K562 (cell line): ENCODE measurements around the gene ITGA6. TPM values are rescaled to one million over a fixed set of nuclear protein-coding genes. Genes with fewer than 3 reads are reported as not detected.

ENCODE experiments used
- ATAC-seq: fragments of 200-7000 bp; cut with Tn5 transposase; 3 replicates; pipeline ENCODE4 v1.9.1; 2020; ENCODE audit warnings: moderate library complexity
- BruUV-seq: library from RNA; stranded (reverse); fragments of 400-500 nt; replicated peaks from 2 replicates; lab custom pipeline; 2021; lab: Mats Ljungman, UMichigan
- CTCF ChIA-PET: fragments of 300-600 bp; formaldehyde crosslinking; extraction: SDS; loops from one replicate; lab custom pipeline; 2021; ENCODE audit warnings: low intra/inter-chr PET ratio; lab: Yijun Ruan, JAX
- POLR2A ChIA-PET: fragments of 300-600, 350-650 bp; sonication (Branson Sonifier 250); formaldehyde crosslinking; extraction: SDS; loops from one replicate; lab custom pipeline; 2021; ENCODE audit warnings: antibody characterized with exemption, inconsistent platforms; lab: Yijun Ruan, JAX
- DNase-seq, 4 experiments: peaks; one replicate each; pipeline versions ENCODE4 v3.0.0 to v3.0.0-alpha.2; 2011 to 2018; ENCODE audit warnings: low spot score in 3 of 4, mixed read lengths in 3 of 4; ENCODE audit errors: extremely low read depth in 1 of 4
- FAIRE-seq: peaks from 2 replicates; lab custom pipeline; 2011; peaks lifted over from hg19 to GRCh38; lab: Jason Lieb, UNC
- H2AFZ ChIP-seq: 2 replicates; pipeline ENCODE4 v1.6.0; 2011; ENCODE audit warnings: low read depth, low read length, control low read depth, inconsistent platforms
- H3K27ac ChIP-seq: fragments of 200-600 bp; 3 replicates; pipeline ENCODE4 v1.8.0; 2011; ENCODE audit warnings: low read depth, mild to moderate bottlenecking, control low read depth, inconsistent platforms, low read length, moderate library complexity, mixed read lengths; ENCODE audit errors: extremely low read depth
- H3K27me3 ChIP-seq, 2 experiments: fragments of 300-600 bp in 1 of 2; 2 replicates in 1 of 2; 3 replicates in 1 of 2; pipeline versions ENCODE4 v1.6.0 to v1.8.0; 2011; ENCODE audit warnings: inconsistent platforms in 2 of 2, low read length in 2 of 2, mild to moderate bottlenecking in 1 of 2, mixed read lengths in 1 of 2, moderate library complexity in 1 of 2; ENCODE audit not compliant: control insufficient read depth in 2 of 2, insufficient read depth in 2 of 2
- H3K36me3 ChIP-seq: fragments of 300-600 bp; 3 replicates; pipeline ENCODE4 v1.8.0; 2011; ENCODE audit warnings: mild to moderate bottlenecking, low read length, inconsistent platforms; ENCODE audit not compliant: control insufficient read depth, insufficient read depth
- H3K4me1 ChIP-seq, 2 experiments: fragments of 200-600 bp in 1 of 2; replicated peaks in 1 of 2; 2 replicates in 1 of 2; 3 replicates in 1 of 2; pipeline versions ENCODE4 v1.5.1 to v1.8.0; 2011; ENCODE audit warnings: inconsistent platforms in 2 of 2, low read length in 2 of 2, mild to moderate bottlenecking in 1 of 2, mixed read lengths in 1 of 2, moderate library complexity in 1 of 2; ENCODE audit not compliant: control insufficient read depth in 2 of 2, insufficient read depth in 2 of 2
- H3K4me2 ChIP-seq: 2 replicates; pipeline ENCODE4 v1.6.1; 2011; ENCODE audit warnings: low read length, control low read depth, inconsistent platforms, mixed read lengths; ENCODE audit not compliant: insufficient read depth
- H3K4me3 ChIP-seq: fragments of 200-600 bp; sonication (generic), shearing (Covaris generic); 2 replicates; pipeline ENCODE4 v1.5.1; 2016; ENCODE audit warnings: control low read depth, inconsistent platforms
- H3K79me2 ChIP-seq: fragments of 200-600 bp; 3 replicates; pipeline ENCODE4 v1.8.0; 2011; ENCODE audit warnings: low read length, inconsistent platforms; ENCODE audit not compliant: control insufficient read depth, insufficient read depth
- H3K9ac ChIP-seq, 2 experiments: 2 replicates each; pipeline versions ENCODE4 v1.6.0 to v1.6.1; 2011; ENCODE audit warnings: low read depth in 2 of 2, low read length in 2 of 2, control low read depth in 1 of 2, inconsistent platforms in 1 of 2, mild to moderate bottlenecking in 1 of 2, mixed read lengths in 1 of 2; ENCODE audit not compliant: insufficient read depth in 1 of 2
- H3K9me1 ChIP-seq: one replicate; pipeline ENCODE4 v1.6.0; 2011; ENCODE audit warnings: inconsistent platforms, mild to moderate bottlenecking, low read length, moderate library complexity; ENCODE audit not compliant: control insufficient read depth, insufficient read depth
- H3K9me3 ChIP-seq: replicated peaks from 2 replicates; pipeline ENCODE4 v1.5.1; 2011; ENCODE audit warnings: low read depth, low read length, inconsistent platforms; ENCODE audit not compliant: control insufficient read depth, insufficient read depth
- H4K20me1 ChIP-seq: replicated peaks from 2 replicates; pipeline ENCODE4 v1.6.1; 2011; ENCODE audit warnings: low read length, inconsistent platforms, mixed read lengths; ENCODE audit not compliant: control insufficient read depth, insufficient read depth
- BRCA1 ChIP-seq, 2 experiments: fragments of 450-650 bp in 1 of 2; sonication (generic) in 1 of 2; formaldehyde crosslinking in 1 of 2; IDR thresholded peaks; 2 replicates each; pipeline versions ENCODE4 v1.5.0 to v1.6.1; 2017 to 2020; ENCODE audit warnings: mild to moderate bottlenecking in 1 of 2, missing genetic modification reagents in 1 of 2
- GABPA ChIP-seq: fragments of 200-800 bp; sonication (Bioruptor generic); conservative IDR thresholded peaks from 2 replicates; pipeline ENCODE4 v1.6.1; 2016; ENCODE audit warnings: low read depth, missing genetic modification characterization, missing compliant biosample characterization
- NFIC ChIP-seq: fragments of 450-650 bp; IDR thresholded peaks from 2 replicates; pipeline ENCODE4 v1.6.1; 2017; ENCODE audit warnings: mild to moderate bottlenecking, inconsistent platforms
- POLR2AphosphoS5 ChIP-seq: IDR thresholded peaks from 2 replicates; pipeline ENCODE4 v1.6.1; 2011; ENCODE audit warnings: mild to moderate bottlenecking, low read depth, low read length, moderate library complexity; ENCODE audit not compliant: control insufficient read depth, insufficient read depth
- SPI1 ChIP-seq: IDR thresholded peaks from 2 replicates; pipeline ENCODE4 v1.6.1; 2011; ENCODE audit warnings: low read depth, low read length, control low read depth, borderline replicate concordance
- ZNF140 ChIP-seq: fragments of 250-450 bp; sonication (Bioruptor Pico); IDR thresholded peaks from 2 replicates; pipeline ENCODE4 v1.8.0; 2021; ENCODE audit warnings: moderate library complexity, mild to moderate bottlenecking, inconsistent platforms
- WGBS: fragments of 100-300 bp; shearing (Covaris generic); methylation state at CpG from one replicate; pipeline ENCODE4 v1.1.6; 2016; ENCODE audit warnings: low coverage, mixed read lengths; ENCODE audit not compliant: insufficient coverage; ENCODE audit errors: missing lambda C conversion rate; 5-methylcytosine and 5-hydroxymethylcytosine counted together
- in situ Hi-C: fragments of 300-500 bp; cut with MboI; formaldehyde crosslinking; loops from 4 replicates; pipeline ENCODE4 v1.15.0; 2018; ENCODE audit warnings: inconsistent platforms, mixed read lengths
- intact Hi-C: fragments of 100-400 bp; cut with micrococcal nuclease; formaldehyde crosslinking; loops from 2 replicates; pipeline ENCODE4 v1.14.2; 2022
- polyA plus RNA-seq, 8 experiments: library from polyadenylated mRNA; depleted of rRNA in 4 of 8; stranded (reverse) in 5 of 8; unstranded in 3 of 8; fragments of >200 nt; fragmentation: Nextera tagmentation in 2 of 8; fragmentation: Illumina TruSeq in 1 of 8; extraction: Ambion mirVana in 2 of 8; extraction: Trizol in 1 of 8; gene quantifications; 2 replicates each; pipeline versions ENCODE4 v1.2.1 to v1.2.3, GENCODE V29; 2011 to 2014; ENCODE audit warnings: inconsistent platforms in 1 of 8, missing spikeins in 1 of 8
- total RNA-seq, 7 experiments: library from RNA; depleted of rRNA in 6 of 7; stranded (reverse); fragments of >200 nt in 6 of 7; fragmentation: Illumina TruSeq in 2 of 7; extraction: Trizol in 2 of 7; gene quantifications; 2 replicates each; pipeline versions ENCODE4 v1.2.1 to v1.2.3, GENCODE V29; 2011 to 2021; ENCODE audit warnings: low replicate concordance in 1 of 7
- TF ChIP-seq, protein P1 (sequence below): sonication (generic); formaldehyde crosslinking; IDR thresholded peaks from 2 replicates; pipeline ENCODE4 v1.8.1; 2023; ENCODE audit warnings: mild to moderate bottlenecking, missing genetic modification reagents

Gene ITGA6
- total and polyA plus RNA-seq, 9 of the 15 experiments (the other 6 are each of a cell fraction or from before 2014, with no cell fraction given): 0.01 to 0.29 (median 0.05) TPM; not detected in 5

DNA sequence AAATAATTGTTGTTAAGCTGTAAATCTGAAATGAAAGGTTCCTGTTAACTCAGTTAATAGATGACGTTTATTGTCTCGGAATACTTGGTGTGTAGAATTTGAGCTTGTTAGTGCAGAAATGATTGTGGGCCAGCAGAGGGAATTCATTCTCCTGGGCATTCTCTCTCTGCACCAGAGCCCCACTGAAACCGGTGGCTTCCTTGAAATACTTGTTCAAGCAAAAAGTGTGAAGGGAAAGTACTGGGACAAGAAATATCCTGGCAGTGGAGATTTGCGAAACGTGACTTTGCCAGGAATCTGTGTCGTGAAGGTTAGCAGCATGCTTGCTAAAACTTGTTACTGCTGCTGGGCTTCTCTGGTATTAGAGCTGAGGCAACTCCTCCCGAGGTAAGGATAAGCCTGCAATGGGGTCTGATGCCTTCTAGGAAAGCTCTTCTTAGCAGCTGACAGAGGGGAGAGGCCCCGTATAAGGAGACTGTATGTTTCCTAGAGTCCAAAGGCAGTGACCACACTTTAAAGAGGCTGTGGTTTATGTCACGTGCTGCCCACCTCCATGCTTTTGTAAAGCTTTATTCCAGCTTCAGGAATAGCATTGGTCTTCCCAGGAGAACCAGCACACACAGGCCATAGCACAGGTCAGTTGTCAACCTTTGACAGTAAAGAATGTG is 2.0 kb downstream of the ITGA6 start:
- Histone ChIP-seq H3K36me3 (no peaks in the 10 kb centered on the region), H3K9me3 (no peaks in the 10 kb centered on the region), H4K20me1 (no peaks in the 10 kb centered on the region), H3K27me3 (peaks cover 42 to 67% of the 10 kb centered on the region in 2 experiments), H3K9ac (no peak overlapping the region), H3K79me2 (no peaks in the 10 kb centered on the region), H3K27ac (no peak overlapping the region), H3K4me1 (peaks cover 0 to 16% of the 10 kb centered on the region in 2 experiments; a peak in 2 of 5 replicates), H2AFZ (no peak overlapping the region), H3K4me2 (no peak overlapping the region), H3K9me1 (no peaks in the 10 kb centered on the region), H3K4me3 (no peak overlapping the region)
- POLR2A ChIA-PET: interaction anchor here (1.0 kb wide), 3 partner anchors 9 to 28 kb away, joined by 3 read pairs; no protein-coding TSS in a partner anchor
- CTCF ChIA-PET: no interaction called here
- 6% methylated on average over 9 of the region's 9 CpGs for WGBS
- TF ChIP-seq NFIC (no peak), POLR2AphosphoS5 (no peak), SPI1 (no peak), ZNF140 (CRISPR knock-in tag) (no peak), BRCA1 (IDR thresholded peaks at IDR 0.05) (no peak), BRCA1 (CRISPR knock-in tag; IDR thresholded peaks at IDR 0.05) (no peak), GABPA (tag) (no peak)
- TF ChIP-seq, protein P1, sequence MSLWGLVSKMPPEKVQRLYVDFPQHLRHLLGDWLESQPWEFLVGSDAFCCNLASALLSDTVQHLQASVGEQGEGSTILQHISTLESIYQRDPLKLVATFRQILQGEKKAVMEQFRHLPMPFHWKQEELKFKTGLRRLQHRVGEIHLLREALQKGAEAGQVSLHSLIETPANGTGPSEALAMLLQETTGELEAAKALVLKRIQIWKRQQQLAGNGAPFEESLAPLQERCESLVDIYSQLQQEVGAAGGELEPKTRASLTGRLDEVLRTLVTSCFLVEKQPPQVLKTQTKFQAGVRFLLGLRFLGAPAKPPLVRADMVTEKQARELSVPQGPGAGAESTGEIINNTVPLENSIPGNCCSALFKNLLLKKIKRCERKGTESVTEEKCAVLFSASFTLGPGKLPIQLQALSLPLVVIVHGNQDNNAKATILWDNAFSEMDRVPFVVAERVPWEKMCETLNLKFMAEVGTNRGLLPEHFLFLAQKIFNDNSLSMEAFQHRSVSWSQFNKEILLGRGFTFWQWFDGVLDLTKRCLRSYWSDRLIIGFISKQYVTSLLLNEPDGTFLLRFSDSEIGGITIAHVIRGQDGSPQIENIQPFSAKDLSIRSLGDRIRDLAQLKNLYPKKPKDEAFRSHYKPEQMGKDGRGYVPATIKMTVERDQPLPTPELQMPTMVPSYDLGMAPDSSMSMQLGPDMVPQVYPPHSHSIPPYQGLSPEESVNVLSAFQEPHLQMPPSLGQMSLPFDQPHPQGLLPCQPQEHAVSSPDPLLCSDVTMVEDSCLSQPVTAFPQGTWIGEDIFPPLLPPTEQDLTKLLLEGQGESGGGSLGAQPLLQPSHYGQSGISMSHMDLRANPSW: no peak
- BruUV-seq: no TSS peak
- DNase-seq (no peak), ATAC-seq (no peak), FAIRE-seq (no peak)
- in situ Hi-C loops (no loop called here), intact Hi-C loops (no loop called here)
